ENCODE data around the gene MAB21L3.

GRCh38 chr1:116089870-116090269 lies 21.3 kb upstream of the MAB21L3 start:
- no peak for TF ChIP-seq YY1 (IDR thresholded peaks at IDR 0.05; ENCODE audit: low read depth)
- TF ChIP-seq TAF1 (IDR thresholded peaks at IDR 0.05; ENCODE audit: low read depth), result no peak
- TF ChIP-seq REST (IDR thresholded peaks at IDR 0.05; ENCODE audit: low read depth), result no peak
- no peak for TF ChIP-seq TCF12 (IDR thresholded peaks at IDR 0.05; ENCODE audit: low read depth)
- no peak for TF ChIP-seq USF1 (IDR thresholded peaks at IDR 0.05)

Measured in Ishikawa (cell line).